Nephron progenitor cell (in vitro differentiated cells): ENCODE results near the gene PSMA7.
A peak's percentile ranks its signal among the peaks of the same experiment; 100 is the strongest.
"Not testable (repeated sequence)": the region's sequence is repeated elsewhere in the genome, so short reads cannot be mapped to it uniquely, and the experiment has no call there.

Source experiments
- DNase-seq: peaks from one replicate; pipeline ENCODE4 v3.0.0; 2021
- H3K27ac Mint-ChIP-seq: 2 replicates; pipeline ENCODE4 v1.8.0; 2021; ENCODE audit warnings: mild to moderate bottlenecking, moderate library complexity, mixed read lengths
- H3K27me3 Mint-ChIP-seq: 2 replicates; pipeline ENCODE4 v1.8.0; 2021; ENCODE audit warnings: mild to moderate bottlenecking, low read depth, mixed read lengths; ENCODE audit not compliant: poor library complexity
- H3K36me3 Mint-ChIP-seq: 2 replicates; pipeline ENCODE4 v1.8.0; 2021; ENCODE audit warnings: low read depth, mixed read lengths
- H3K4me1 Mint-ChIP-seq: 2 replicates; pipeline ENCODE4 v1.8.0; 2021; ENCODE audit warnings: mixed read lengths
- H3K4me3 Mint-ChIP-seq: 2 replicates; pipeline ENCODE4 v1.8.0; 2021; ENCODE audit warnings: mild to moderate bottlenecking, moderate library complexity, mixed read lengths
- H3K9me3 Mint-ChIP-seq: 2 replicates; pipeline ENCODE4 v1.8.0; 2021; ENCODE audit warnings: mild to moderate bottlenecking, moderate library complexity, mixed read lengths
- TF ChIP-seq, protein P1 (sequence below): fragments of 200-600 bp; sonication (generic); IDR thresholded peaks from 2 replicates; pipeline ENCODE4 v1.5.0; 2021; ENCODE audit warnings: antibody characterized with exemption

Gene PSMA7

GRCh38 chr20:62116558-62117361 lies 26.4 kb downstream of the PSMA7 start:
- Mint-ChIP-seq H3K4me3 (no peak overlapping the region), H3K27ac (no peak overlapping the region), H3K9me3 (peaks cover 16% of the 10 kb centered on the region), H3K4me1 (peaks cover 22% of the 10 kb centered on the region), H3K27me3 (peaks cover 83% of the 10 kb centered on the region), H3K36me3 (no peaks in the 10 kb centered on the region)
- TF ChIP-seq, protein P1, sequence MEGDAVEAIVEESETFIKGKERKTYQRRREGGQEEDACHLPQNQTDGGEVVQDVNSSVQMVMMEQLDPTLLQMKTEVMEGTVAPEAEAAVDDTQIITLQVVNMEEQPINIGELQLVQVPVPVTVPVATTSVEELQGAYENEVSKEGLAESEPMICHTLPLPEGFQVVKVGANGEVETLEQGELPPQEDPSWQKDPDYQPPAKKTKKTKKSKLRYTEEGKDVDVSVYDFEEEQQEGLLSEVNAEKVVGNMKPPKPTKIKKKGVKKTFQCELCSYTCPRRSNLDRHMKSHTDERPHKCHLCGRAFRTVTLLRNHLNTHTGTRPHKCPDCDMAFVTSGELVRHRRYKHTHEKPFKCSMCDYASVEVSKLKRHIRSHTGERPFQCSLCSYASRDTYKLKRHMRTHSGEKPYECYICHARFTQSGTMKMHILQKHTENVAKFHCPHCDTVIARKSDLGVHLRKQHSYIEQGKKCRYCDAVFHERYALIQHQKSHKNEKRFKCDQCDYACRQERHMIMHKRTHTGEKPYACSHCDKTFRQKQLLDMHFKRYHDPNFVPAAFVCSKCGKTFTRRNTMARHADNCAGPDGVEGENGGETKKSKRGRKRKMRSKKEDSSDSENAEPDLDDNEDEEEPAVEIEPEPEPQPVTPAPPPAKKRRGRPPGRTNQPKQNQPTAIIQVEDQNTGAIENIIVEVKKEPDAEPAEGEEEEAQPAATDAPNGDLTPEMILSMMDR: no peak
- DNase-seq: no peak

GRCh38 chr20:62115800-62116407 lies 27.3 kb downstream of the PSMA7 start:
- DNase-seq, H3K4me3 Mint-ChIP-seq, H3K36me3 Mint-ChIP-seq, H3K27ac Mint-ChIP-seq: not testable (repeated sequence)
- Mint-ChIP-seq H3K9me3 (peaks cover 22% of the 10 kb centered on the region), H3K4me1 (peaks cover 17% of the 10 kb centered on the region), H3K27me3 (peaks cover 84% of the 10 kb centered on the region)

DNA sequence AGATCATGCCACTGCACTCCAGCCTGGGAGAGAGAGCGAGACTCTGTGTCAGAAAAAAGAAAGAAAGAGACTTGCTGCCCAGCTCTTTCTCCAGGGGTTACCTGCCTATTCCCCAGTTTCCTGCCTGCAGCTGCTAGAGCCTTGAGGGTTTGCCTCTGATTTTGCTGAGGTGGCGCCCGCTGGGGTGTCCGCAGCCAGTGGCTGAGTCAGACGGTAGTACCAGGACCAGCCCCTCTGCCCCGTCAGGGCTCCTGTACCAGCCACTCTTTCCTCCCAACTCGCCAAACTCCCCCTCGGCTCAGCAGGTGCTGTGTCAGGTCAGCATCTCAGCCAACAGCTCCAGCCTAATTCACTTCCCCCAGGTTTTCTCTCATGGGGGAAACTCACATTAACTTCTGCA lies 28.3 kb downstream of the PSMA7 start:
- Mint-ChIP-seq H3K36me3 (no peaks in the 10 kb centered on the region), H3K27ac (no peak overlapping the region), H3K4me3 (peak overlapping the region; percentile 48), H3K9me3 (peaks cover 29% of the 10 kb centered on the region), H3K27me3 (peaks cover 74% of the 10 kb centered on the region), H3K4me1 (peaks cover 10% of the 10 kb centered on the region)
- TF ChIP-seq, protein P1: no peak
- no peak for DNase-seq

- H3K27me3 Mint-ChIP-seq: peaks cover 63% of the 10 kb centered on the region
Observed at GRCh38 chr20:62112368-62112767, 30.8 kb downstream of the PSMA7 start.

GRCh38 chr20:62111148-62111547 lies 32.0 kb downstream of the PSMA7 start:
- Mint-ChIP-seq H3K4me3 (no peak overlapping the region), H3K4me1 (peaks cover 5% of the 10 kb centered on the region), H3K9me3 (peaks cover 62% of the 10 kb centered on the region), H3K36me3 (peaks cover 5% of the 10 kb centered on the region), H3K27me3 (peaks cover 55% of the 10 kb centered on the region), H3K27ac (no peak overlapping the region)
- TF ChIP-seq, protein P1: no peak
- DNase-seq: no peak

More at GRCh38 chr20:62112368-62112767, 30.8 kb downstream of the PSMA7 start:
- no peak for DNase-seq
- Mint-ChIP-seq H3K36me3 (peaks cover 5% of the 10 kb centered on the region), H3K27ac (no peak overlapping the region), H3K4me1 (peaks cover 8% of the 10 kb centered on the region), H3K4me3 (no peak overlapping the region), H3K9me3 (peaks cover 54% of the 10 kb centered on the region)
- TF ChIP-seq, protein P1: no peak

- no peak overlapping the region for H3K4me3 Mint-ChIP-seq
- H3K27me3 Mint-ChIP-seq: peaks cover 49% of the 10 kb centered on the region
- H3K4me1 Mint-ChIP-seq: peaks cover 9% of the 10 kb centered on the region
- no peak overlapping the region for H3K27ac Mint-ChIP-seq
- no peak for DNase-seq
- TF ChIP-seq, protein P1: no peak
- peaks cover 5% of the 10 kb centered on the region for H3K36me3 Mint-ChIP-seq
- H3K9me3 Mint-ChIP-seq: peaks cover 65% of the 10 kb centered on the region
Observed at GRCh38 chr20:62105592-62105991, 37.6 kb downstream of the PSMA7 start.
